Measurements from ENCODE around the gene EFHC2. TPM values are rescaled to one million over a fixed set of nuclear protein-coding genes. Genes with fewer than 3 reads are reported as not detected.

The EFHC2 gene
- total and polyA plus RNA-seq, 2 of the 8 experiments (the other 6 are each of a cell fraction or from before 2014, with no cell fraction given): 1.8 to 3.4 TPM

DNA sequence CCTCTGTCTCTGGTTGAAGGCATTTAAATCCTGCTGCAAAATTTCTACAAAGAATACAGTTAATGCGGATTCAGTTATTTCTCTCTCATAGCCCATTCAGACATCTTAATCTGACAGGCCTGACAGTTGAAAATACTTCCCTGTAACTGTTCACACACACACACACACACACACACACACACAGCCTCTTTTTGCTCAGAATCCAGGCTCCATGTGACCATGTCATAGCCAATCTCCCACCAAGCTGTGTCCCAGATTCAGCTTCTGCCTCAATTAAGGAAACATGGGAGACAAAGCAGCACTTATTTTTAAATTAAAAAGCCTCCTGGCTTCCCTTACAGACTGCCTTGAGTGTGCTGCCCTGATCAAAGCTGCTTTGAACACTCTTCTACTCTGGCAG is 49.3 kb upstream of the EFHC2 start:
- H3K27ac ChIP-seq (ENCODE audit: low read depth, low read length): no peak overlapping the region
- H3K18ac ChIP-seq (ENCODE audit: extremely low read depth, low read length): no peak overlapping the region
- no peak overlapping the region for H3K4ac ChIP-seq (replicated peaks; ENCODE audit: insufficient read length, low read depth, low read length)
- no peak overlapping the region for H2BK12ac ChIP-seq (ENCODE audit: low read depth, low read length)
- no peak overlapping the region for H3K23ac ChIP-seq (ENCODE audit: insufficient read length)
- H3K56ac ChIP-seq (replicated peaks; ENCODE audit: insufficient read length, low read depth, low read length): no peak overlapping the region
- no peaks in the 10 kb centered on the region for H3K9me3 ChIP-seq (ENCODE audit: insufficient read depth in 2 of 2, low read depth in 1 of 2, low read length in 1 of 2)
- H2BK15ac ChIP-seq (ENCODE audit: low read length): no peak overlapping the region
- no peak overlapping the region for H3K9ac ChIP-seq (replicated peaks in 1 of 4; ENCODE audit: extremely low read depth in 1 of 4, low read depth in 3 of 4, low read length in 3 of 4)
- no peak overlapping the region for H3K4me3 ChIP-seq (ENCODE audit: extremely low read depth in 1 of 4, insufficient read depth in 2 of 4, low read depth in 3 of 4, low read length in 4 of 4)
- H2BK120ac ChIP-seq (replicated peaks; ENCODE audit: low read depth, low read length): no peak overlapping the region
- H2BK5ac ChIP-seq (ENCODE audit: low read depth, low read length): no peak overlapping the region
- no peak overlapping the region for H3K14ac ChIP-seq (ENCODE audit: insufficient read length)
- WGBS, 2 experiments (ENCODE audit: extremely low coverage in 1 of 2, insufficient coverage in 1 of 2, insufficient read length in 1 of 2, insufficient replicate concordance in 2 of 2, low coverage in 1 of 2, low lambda C conversion rate in 2 of 2, missing lambda C conversion rate in 1 of 2): 90% methylated on average over 1 of the region's 1 CpG; no CpG with 5 or more reads in 1 of the 2 experiments
- DNase-seq (ENCODE audit: low read depth in 1 of 2, low spot score in 2 of 2) (no peak), FAIRE-seq (no peak)
- H2BK20ac ChIP-seq (ENCODE audit: low read length): no peak overlapping the region
- POLR2A ChIA-PET (ENCODE audit: partially characterized antibody): no interaction called here
- no peaks in the 10 kb centered on the region for H3K79me2 ChIP-seq (ENCODE audit: control insufficient read depth in 1 of 2, insufficient read depth in 2 of 2, low read length in 2 of 2)
- no peaks in the 10 kb centered on the region for H4K20me1 ChIP-seq (replicated peaks in 1 of 2; ENCODE audit: control insufficient read depth in 1 of 2, insufficient read depth in 2 of 2, low read length in 2 of 2)
- H3K27me3 ChIP-seq (replicated peaks in 1 of 4; ENCODE audit: control insufficient read depth in 3 of 4, extremely low read depth in 1 of 4, insufficient read depth in 3 of 4, low read length in 3 of 4): no peaks in the 10 kb centered on the region
- no peaks in the 10 kb centered on the region for H3K4me1 ChIP-seq (replicated peaks in 1 of 4; ENCODE audit: control insufficient read depth in 3 of 4, insufficient read depth in 4 of 4, low read length in 3 of 4)
- no peaks in the 10 kb centered on the region for H3K79me1 ChIP-seq (ENCODE audit: low read depth, low read length)
- H4K91ac ChIP-seq (replicated peaks; ENCODE audit: insufficient read length, low read length): no peak overlapping the region
- H4K5ac ChIP-seq (ENCODE audit: insufficient read length, low read depth, low read length): no peak overlapping the region
- no peaks in the 10 kb centered on the region for H3K23me2 ChIP-seq (ENCODE audit: low read depth, low read length)
- no peak overlapping the region for H3K4me2 ChIP-seq (ENCODE audit: insufficient read depth in 1 of 2, low read depth in 2 of 2, low read length in 2 of 2)
- H2AK5ac ChIP-seq (ENCODE audit: low read depth, low read length): no peak overlapping the region
- no peak overlapping the region for H4K8ac ChIP-seq (ENCODE audit: extremely low read depth, insufficient read depth, low read length)
- H2AFZ ChIP-seq (ENCODE audit: low read length): no peak overlapping the region
- CTCF ChIA-PET (ENCODE audit: partially characterized antibody): no interaction called here
- no peaks in the 10 kb centered on the region for H3K36me3 ChIP-seq (ENCODE audit: control insufficient read depth in 2 of 4, insufficient read depth in 4 of 4, low read length in 3 of 4)
- TF ChIP-seq, protein P1, sequence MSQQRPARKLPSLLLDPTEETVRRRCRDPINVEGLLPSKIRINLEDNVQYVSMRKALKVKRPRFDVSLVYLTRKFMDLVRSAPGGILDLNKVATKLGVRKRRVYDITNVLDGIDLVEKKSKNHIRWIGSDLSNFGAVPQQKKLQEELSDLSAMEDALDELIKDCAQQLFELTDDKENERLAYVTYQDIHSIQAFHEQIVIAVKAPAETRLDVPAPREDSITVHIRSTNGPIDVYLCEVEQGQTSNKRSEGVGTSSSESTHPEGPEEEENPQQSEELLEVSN (IDR thresholded peaks at IDR 0.05): no peak
- TF ChIP-seq SAP30 (IDR thresholded peaks at IDR 0.05; ENCODE audit: insufficient read depth, insufficient replicate concordance, low read length): no peak
- no peak for TF ChIP-seq CEBPB (IDR thresholded peaks at IDR 0.05; ENCODE audit: low read depth, low read length)
- TF ChIP-seq TAF7 (optimal IDR thresholded peaks at IDR 0.05; ENCODE audit: borderline replicate concordance, low read depth, low read length): no peak
- TF ChIP-seq RBBP5 (IDR thresholded peaks at IDR 0.05; ENCODE audit: borderline replicate concordance, low read depth, low read length): no peak
- no peak for TF ChIP-seq TAF1 (IDR thresholded peaks at IDR 0.05; ENCODE audit: low read depth, low read length)
- TF ChIP-seq BCL11A (IDR thresholded peaks at IDR 0.05; ENCODE audit: low read depth in 2 of 2, low read length in 2 of 2): no peak
- no peak for TF ChIP-seq EGR1 (IDR thresholded peaks at IDR 0.05; ENCODE audit: borderline replicate concordance, low read depth, low read length)
- no peak for TF ChIP-seq ASH2L (IDR thresholded peaks at IDR 0.05; ENCODE audit: low read length)
- no peak for TF ChIP-seq BACH1 (IDR thresholded peaks at IDR 0.05; ENCODE audit: low read length)
- TF ChIP-seq TEAD4 (IDR thresholded peaks at IDR 0.05; ENCODE audit: low read depth, low read length): no peak
- TF ChIP-seq SIN3A (conservative IDR thresholded peaks at IDR 0.05 in 1 of 2, IDR thresholded peaks at IDR 0.05 in 1 of 2; ENCODE audit: low read depth in 1 of 2, low read length in 2 of 2): no peak
- TF ChIP-seq CREB1 (IDR thresholded peaks at IDR 0.05): no peak
- TF ChIP-seq JUND (IDR thresholded peaks at IDR 0.05; ENCODE audit: low read length): no peak
- no peak for TF ChIP-seq YY1 (IDR thresholded peaks at IDR 0.05; ENCODE audit: low read depth, low read length)
